B cell (primary cell): ENCODE results near the gene DQX1. TPM values are rescaled to one million over a fixed set of nuclear protein-coding genes. Genes with fewer than 3 reads are reported as not detected.

ENCODE experiments used
- ATAC-seq: fragments of 200-7000 bp; cut with Tn5 transposase; one replicate; pipeline ENCODE4 v1.10.0; 2021; ENCODE audit warnings: low read depth, mild to moderate bottlenecking, moderate number of reproducible peaks, moderate library complexity
- CTCF ChIA-PET: fragments of 350-600 bp; sonication (Branson Sonifier 250); formaldehyde crosslinking; loops from one replicate; lab custom pipeline; 2021; ENCODE audit warnings: antibody characterized with exemption, inconsistent platforms; lab: Charles Lee
- POLR2A ChIA-PET: fragments of 350-600 bp; sonication (Branson Sonifier 250); formaldehyde crosslinking; loops from one replicate; lab custom pipeline; 2021; ENCODE audit warnings: antibody characterized with exemption; lab: Charles Lee
- DNase-seq: peaks from one replicate; pipeline ENCODE4 v3.0.0; 2013
- H2AFZ ChIP-seq: 2 replicates; pipeline ENCODE4 v1.6.1; 2012; ENCODE audit warnings: mild to moderate bottlenecking, low read depth, low read length; ENCODE audit not compliant: insufficient read depth, poor library complexity, severe bottlenecking
- H3K27ac ChIP-seq, 2 donors: 1 replicate in 1 of 2; 2 replicates in 1 of 2; pipeline ENCODE4 v1.5.1; 2012 to 2013; ENCODE audit warnings: low read length in 2 of 2, mild to moderate bottlenecking in 2 of 2, moderate library complexity in 1 of 2
- H3K27me3 ChIP-seq, 4 experiments: fragments of 200-600 bp in 1 of 4; sonication (generic) in 1 of 4; replicated peaks in 1 of 4; 1 replicate in 2 of 4; 2 replicates in 2 of 4; pipeline versions ENCODE4 v1.6.1 to v1.7.0; 2013 to 2016; ENCODE audit warnings: low read length in 3 of 4, mild to moderate bottlenecking in 2 of 4, mixed read lengths in 1 of 4, moderate library complexity in 1 of 4; ENCODE audit not compliant: insufficient read depth in 4 of 4, control insufficient read depth in 3 of 4; ENCODE audit errors: control extremely low read depth in 1 of 4
- H3K36me3 ChIP-seq, 2 experiments: replicated peaks in 1 of 2; 1 replicate in 1 of 2; 2 replicates in 1 of 2; pipeline versions ENCODE4 v1.6.1 to v1.7.1; 2013; ENCODE audit warnings: low read length in 1 of 2; ENCODE audit not compliant: insufficient read depth in 2 of 2, control insufficient read depth in 1 of 2; ENCODE audit errors: control extremely low read depth in 1 of 2, extremely low read depth in 1 of 2
- H3K4me1 ChIP-seq, 2 donors: fragments of 200-600 bp in 1 of 2; sonication (generic) in 1 of 2; 1 replicate in 1 of 2; 2 replicates in 1 of 2; pipeline versions ENCODE4 v1.5.1 to v1.6.1; 2013 to 2017; ENCODE audit warnings: low read length in 2 of 2; ENCODE audit not compliant: control insufficient read depth in 2 of 2, insufficient read depth in 2 of 2
- H3K4me2 ChIP-seq: replicated peaks from 2 replicates; pipeline ENCODE3; 2012; ENCODE audit warnings: mild to moderate bottlenecking, low read depth, low read length; ENCODE audit not compliant: poor library complexity, severe bottlenecking
- H3K4me3 ChIP-seq, 5 experiments: fragments of 200-600 bp in 1 of 5; sonication (generic) in 1 of 5; 1 replicate in 3 of 5; 2 replicates in 2 of 5; pipeline versions ENCODE4 v1.5.1 to v1.7.0; 2011 to 2016; ENCODE audit warnings: low read length in 4 of 5, mild to moderate bottlenecking in 4 of 5, low read depth in 2 of 5, control low read depth in 1 of 5, moderate library complexity in 1 of 5; ENCODE audit not compliant: insufficient read depth in 1 of 5; ENCODE audit errors: control extremely low read depth in 1 of 5, extremely low read depth in 1 of 5
- H3K79me2 ChIP-seq: fragments of 200-600 bp; sonication (generic); one replicate; pipeline ENCODE4 v1.6.0; 2016; ENCODE audit warnings: low read length; ENCODE audit not compliant: control insufficient read depth, insufficient read depth
- H3K9ac ChIP-seq: fragments of 200-600 bp; sonication (generic); 2 replicates; pipeline ENCODE4 v1.6.1; 2017; ENCODE audit warnings: mild to moderate bottlenecking, low read length, moderate library complexity
- H3K9me3 ChIP-seq, 3 donors: one replicate each; pipeline versions ENCODE4 v1.6.1 to v1.7.1; 2013; ENCODE audit warnings: low read length in 2 of 3; ENCODE audit not compliant: control insufficient read depth in 2 of 3, insufficient read depth in 1 of 3; ENCODE audit errors: control extremely low read depth in 1 of 3
- H4K20me1 ChIP-seq: 2 replicates; pipeline ENCODE4 v1.6.0; 2012; ENCODE audit warnings: mild to moderate bottlenecking, low read length; ENCODE audit not compliant: insufficient read depth, control insufficient read depth, poor library complexity, severe bottlenecking
- H3K27ac Mint-ChIP-seq: one replicate; pipeline ENCODE4 v1.8.0; 2021; ENCODE audit warnings: mixed read lengths
- H3K27me3 Mint-ChIP-seq: one replicate; pipeline ENCODE4 v1.8.0; 2021; ENCODE audit warnings: mixed read lengths
- H3K4me1 Mint-ChIP-seq: one replicate; pipeline ENCODE4 v1.8.0; 2021; ENCODE audit warnings: mixed read lengths
- H3K4me3 Mint-ChIP-seq: one replicate; pipeline ENCODE4 v1.8.0; 2021; ENCODE audit warnings: mixed read lengths
- H3K9me3 Mint-ChIP-seq: one replicate; pipeline ENCODE4 v1.8.0; 2022; ENCODE audit warnings: mixed read lengths; ENCODE audit not compliant: insufficient read depth
- CTCF ChIP-seq: fragments of 200-600 bp; IDR thresholded peaks from one replicate; pipeline ENCODE4 v1.8.0; 2022; ENCODE audit warnings: antibody characterized with exemption, mild to moderate bottlenecking
- EZH2 ChIP-seq: IDR thresholded peaks from 2 replicates; pipeline ENCODE4 v1.6.1; 2012; ENCODE audit warnings: borderline replicate concordance, low read depth, mild to moderate bottlenecking, moderate library complexity, low read length; ENCODE audit not compliant: insufficient read depth, poor library complexity, severe bottlenecking
- WGBS: methylation state at CpG from one replicate; pipeline ENCODE4 v1.1.5; 2013; ENCODE audit warnings: missing lambda C conversion rate; ENCODE audit not compliant: insufficient coverage; 5-methylcytosine and 5-hydroxymethylcytosine counted together
- intact Hi-C: fragments of 100-400 bp; cut with micrococcal nuclease; formaldehyde crosslinking; loops from one replicate; pipeline ENCODE4 v1.10.0; 2022
- polyA plus RNA-seq: library from polyadenylated mRNA; depleted of rRNA; stranded (reverse); fragments of >200 nt; gene quantifications from 2 replicates; pipeline ENCODE4 v1.2.3, GENCODE V29; 2012
- total RNA-seq, 2 donors: library from RNA; stranded (reverse); fragments of 120-200 nt in 1 of 2; gene quantifications; 1 replicate in 1 of 2; 2 replicates in 1 of 2; pipeline versions ENCODE4 v1.2.3 to v1.2.4, GENCODE V29; 2013 to 2022

DQX1 gene
- total and polyA plus RNA-seq, 2 donors (not counting 1 experiment from before 2014, with no cell fraction given): 0.46 to 0.57 TPM

- Mint-ChIP-seq H3K4me1 (peaks cover 52% of the 10 kb centered on the region), H3K9me3 (no peaks in the 10 kb centered on the region), H3K4me3 (peak within 1 kb of the TSS; percentile 92), H3K27ac (peak within 1 kb of the TSS; percentile 64), H3K27me3 (peaks cover 57% of the 10 kb centered on the region)
- ChIA-PET POLR2A (interaction anchor here (0.6 to 1.9 kb wide), 4 partner anchors 8 to 124 kb away, joined by 3 to 7 read pairs (median 4); partner anchors contain the start of gene PCGF1), CTCF (interaction anchor here (1.7 to 3.0 kb wide), 2 partner anchors 14 to 87 kb away, joined by 4 to 11 read pairs; no protein-coding TSS in a partner anchor)
- Histone ChIP-seq H2AFZ (peak within 1 kb of the TSS; percentile 64), H3K36me3 (peaks cover 0 to 2% of the 10 kb centered on the region in 2 experiments), H3K4me2 (peak within 1 kb of the TSS; percentile 91), H3K27ac (no peak within 1 kb of the TSS), H3K9ac (peak within 1 kb of the TSS; percentile 70), H3K4me1 (peaks cover 49 to 54% of the 10 kb centered on the region in 2 donors), H3K9me3 (peaks cover 0 to 31% (median 0%) of the 10 kb centered on the region in 3 donors), H3K27me3 (peaks cover 0 to 74% (median 38%) of the 10 kb centered on the region in 4 experiments), H4K20me1 (no peaks in the 10 kb centered on the region), H3K4me3 (peak within 1 kb of the TSS; percentile 26 to 69 (median 38)), H3K79me2 (no peaks in the 10 kb centered on the region)
- ATAC-seq: no peak
- WGBS: 5% methylated on average over 59 of the region's 65 CpGs
- TF ChIP-seq CTCF (no peak), EZH2 (peak; percentile 81)
- peak; percentile 61 for DNase-seq
- intact Hi-C loops: loop anchor here (5.0 kb wide), 1 partner anchor 33 kb away; no protein-coding TSS in a partner anchor
Measured at GRCh38 chr2:74499267-74499939, 26.6 kb downstream of the DQX1 start, which contains the start of gene LBX2. LBX2 (minus strand) TSS chr2:74499603; CDS start chr2:74499537, 66 bp downstream.
